Neural cell (in vitro differentiated cells): ENCODE results near the gene HPS1. TPM values are rescaled to one million over a fixed set of nuclear protein-coding genes. Genes with fewer than 3 reads are reported as not detected.

Source experiments
- H2AFZ ChIP-seq: fragments of 200-600, 300-800 bp; sonication (generic), shearing (Covaris generic); 2 replicates; pipeline ENCODE4 v1.6.0; 2014; ENCODE audit warnings: low read depth, mild to moderate bottlenecking, antibody characterized with exemption, low read length, moderate library complexity
- H3F3A ChIP-seq: fragments of 200-600 bp; shearing (Covaris generic); 2 replicates; pipeline ENCODE4 v1.6.1; 2016; ENCODE audit warnings: mild to moderate bottlenecking, moderate library complexity, mixed read lengths, antibody characterized with exemption, low read length; ENCODE audit not compliant: insufficient read depth, poor library complexity, severe bottlenecking
- H3K27ac ChIP-seq: fragments of 200-600, 300-800 bp; sonication (generic), shearing (Covaris generic); 2 replicates; pipeline ENCODE4 v1.5.1; 2014; ENCODE audit warnings: mild to moderate bottlenecking, low read length, moderate library complexity
- H3K27me3 ChIP-seq: fragments of 300-800, 200-600 bp; sonication (generic), shearing (Covaris generic); 2 replicates; pipeline ENCODE4 v1.6.0; 2014; ENCODE audit warnings: mild to moderate bottlenecking, low read depth, low read length, moderate library complexity; ENCODE audit not compliant: insufficient read depth
- H3K36me3 ChIP-seq: fragments of 300-800, 200-600 bp; sonication (generic), shearing (Covaris generic); 2 replicates; pipeline ENCODE4 v1.5.1; 2014; ENCODE audit warnings: mild to moderate bottlenecking, antibody characterized with exemption, low read length, moderate library complexity; ENCODE audit not compliant: insufficient read depth
- H3K4me2 ChIP-seq: fragments of 300-800, 200-600 bp; sonication (generic), shearing (Covaris generic); 2 replicates; pipeline ENCODE4 v1.6.0; 2014; ENCODE audit warnings: mild to moderate bottlenecking, low read length
- H3K4me3 ChIP-seq: fragments of 300-800, 200-600 bp; sonication (generic), shearing (Covaris generic); 2 replicates; pipeline ENCODE4 v1.5.1; 2014; ENCODE audit warnings: mild to moderate bottlenecking, low read length, moderate library complexity
- H3K79me2 ChIP-seq: fragments of 200-600 bp; shearing (Covaris generic); replicated peaks from 2 replicates; pipeline ENCODE4 v1.6.0; 2014; ENCODE audit warnings: mild to moderate bottlenecking, low read length, moderate library complexity; ENCODE audit not compliant: insufficient read depth
- H3K9ac ChIP-seq: fragments of 300-800, 200-600 bp; sonication (generic), shearing (Covaris generic); 2 replicates; pipeline ENCODE4 v1.6.1; 2016; ENCODE audit warnings: mild to moderate bottlenecking, low read length, mixed read lengths
- H3K9me2 ChIP-seq: fragments of 200-600 bp; shearing (Covaris generic); 2 replicates; pipeline ENCODE4 v1.6.1; 2016; ENCODE audit warnings: mild to moderate bottlenecking, low read length, mixed read lengths; ENCODE audit not compliant: insufficient read depth
- H3K9me3 ChIP-seq: fragments of 200-600, 300-800 bp; sonication (generic), shearing (Covaris generic); 2 replicates; pipeline ENCODE4 v1.6.1; 2016; ENCODE audit warnings: mild to moderate bottlenecking, mixed run types, low read length, moderate library complexity, mixed read lengths
- H4K20me1 ChIP-seq: fragments of 200-600 bp; shearing (Covaris generic); 2 replicates; pipeline ENCODE4 v1.6.1; 2016; ENCODE audit warnings: mild to moderate bottlenecking, mixed run types; ENCODE audit not compliant: insufficient read depth
- EP300 ChIP-seq: fragments of 450-650 bp; conservative IDR thresholded peaks from 2 replicates; pipeline ENCODE4 v1.6.1; 2014; ENCODE audit warnings: antibody characterized with exemption, mild to moderate bottlenecking, moderate library complexity; ENCODE audit not compliant: poor library complexity, severe bottlenecking
- EZH2 ChIP-seq: fragments of 200-600, 300-800 bp; shearing (Covaris generic), sonication (generic); IDR thresholded peaks from 2 replicates; pipeline ENCODE4 v1.6.1; 2014; ENCODE audit warnings: antibody characterized with exemption, low read length, borderline replicate concordance, mild to moderate bottlenecking; ENCODE audit not compliant: insufficient read depth, poor library complexity, severe bottlenecking
- MXI1 ChIP-seq: fragments of 450-650 bp; conservative IDR thresholded peaks from 2 replicates; pipeline ENCODE4 v1.6.1; 2014; ENCODE audit warnings: antibody characterized with exemption, mild to moderate bottlenecking; ENCODE audit not compliant: poor library complexity, severe bottlenecking
- POLR2AphosphoS5 ChIP-seq: IDR thresholded peaks from 2 replicates; pipeline ENCODE4 v1.6.1; 2012
- RAD21 ChIP-seq: fragments of 450-650 bp; conservative IDR thresholded peaks from 2 replicates; pipeline ENCODE4 v1.6.1; 2014; ENCODE audit warnings: antibody characterized with exemption, mild to moderate bottlenecking, moderate library complexity
- SMC3 ChIP-seq: fragments of 450-650 bp; conservative IDR thresholded peaks from 2 replicates; pipeline ENCODE4 v1.6.1; 2014; ENCODE audit warnings: antibody characterized with exemption, mild to moderate bottlenecking, moderate library complexity; ENCODE audit not compliant: poor library complexity
- TAF1 ChIP-seq: IDR thresholded peaks from 2 replicates; pipeline ENCODE4 v1.6.1; 2012; ENCODE audit warnings: low read depth
- polyA plus RNA-seq: library from polyadenylated mRNA; depleted of rRNA; stranded (reverse); fragments of >200 nt; gene quantifications from 2 replicates; pipeline ENCODE4 v1.2.3, GENCODE V29; 2014
- TF ChIP-seq, protein P1 (sequence below): fragments of 450-650 bp; IDR thresholded peaks from 2 replicates; pipeline ENCODE4 v1.5.1; 2014; ENCODE audit warnings: antibody characterized with exemption, mild to moderate bottlenecking, moderate library complexity; ENCODE audit not compliant: poor library complexity, severe bottlenecking
- TF ChIP-seq, protein P2 (sequence below): IDR thresholded peaks from 2 replicates; pipeline ENCODE4 v1.6.1; 2012; ENCODE audit warnings: borderline replicate concordance

Gene HPS1
- polyA plus RNA-seq, 1 donor from 2014 or later: 1.4 TPM

DNA sequence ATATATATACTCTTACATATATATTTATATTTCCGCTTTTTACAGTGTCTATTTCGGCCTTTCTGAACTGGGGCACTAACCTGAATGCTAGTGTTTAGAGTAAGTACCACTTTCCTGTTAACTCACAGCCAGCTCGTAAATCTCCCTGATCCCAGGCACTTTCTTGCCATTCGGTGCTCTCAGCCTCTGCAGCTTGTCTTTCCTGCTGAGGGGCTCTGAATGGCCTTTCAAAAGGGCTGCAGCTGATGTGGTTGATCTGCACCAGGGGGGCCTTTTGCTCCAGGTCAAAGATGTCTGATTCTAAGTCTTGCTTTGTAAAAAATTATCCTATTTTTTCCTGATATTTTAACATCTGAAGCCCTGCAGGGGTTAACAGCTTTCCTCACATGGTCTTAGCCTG is 25.5 kb upstream of the HPS1 start:
- H3K36me3 ChIP-seq: no peaks in the 10 kb centered on the region
- no peak overlapping the region for H2AFZ ChIP-seq
- no peaks in the 10 kb centered on the region for H3K9me3 ChIP-seq
- TF ChIP-seq SMC3 (peak; percentile 46), TAF1 (no peak), EZH2 (no peak), MXI1 (no peak), RAD21 (no peak)
- TF ChIP-seq, protein P1, sequence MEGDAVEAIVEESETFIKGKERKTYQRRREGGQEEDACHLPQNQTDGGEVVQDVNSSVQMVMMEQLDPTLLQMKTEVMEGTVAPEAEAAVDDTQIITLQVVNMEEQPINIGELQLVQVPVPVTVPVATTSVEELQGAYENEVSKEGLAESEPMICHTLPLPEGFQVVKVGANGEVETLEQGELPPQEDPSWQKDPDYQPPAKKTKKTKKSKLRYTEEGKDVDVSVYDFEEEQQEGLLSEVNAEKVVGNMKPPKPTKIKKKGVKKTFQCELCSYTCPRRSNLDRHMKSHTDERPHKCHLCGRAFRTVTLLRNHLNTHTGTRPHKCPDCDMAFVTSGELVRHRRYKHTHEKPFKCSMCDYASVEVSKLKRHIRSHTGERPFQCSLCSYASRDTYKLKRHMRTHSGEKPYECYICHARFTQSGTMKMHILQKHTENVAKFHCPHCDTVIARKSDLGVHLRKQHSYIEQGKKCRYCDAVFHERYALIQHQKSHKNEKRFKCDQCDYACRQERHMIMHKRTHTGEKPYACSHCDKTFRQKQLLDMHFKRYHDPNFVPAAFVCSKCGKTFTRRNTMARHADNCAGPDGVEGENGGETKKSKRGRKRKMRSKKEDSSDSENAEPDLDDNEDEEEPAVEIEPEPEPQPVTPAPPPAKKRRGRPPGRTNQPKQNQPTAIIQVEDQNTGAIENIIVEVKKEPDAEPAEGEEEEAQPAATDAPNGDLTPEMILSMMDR: no peak
- no peak overlapping the region for H3K9ac ChIP-seq
- H4K20me1 ChIP-seq: no peaks in the 10 kb centered on the region
- no peak overlapping the region for H3K4me2 ChIP-seq
- no peak overlapping the region for H3K4me3 ChIP-seq
- H3K27ac ChIP-seq: no peak overlapping the region
- H3F3A ChIP-seq: no peaks in the 10 kb centered on the region
- H3K79me2 ChIP-seq: no peaks in the 10 kb centered on the region
- H3K9me2 ChIP-seq: no peaks in the 10 kb centered on the region
- no peaks in the 10 kb centered on the region for H3K27me3 ChIP-seq

DNA sequence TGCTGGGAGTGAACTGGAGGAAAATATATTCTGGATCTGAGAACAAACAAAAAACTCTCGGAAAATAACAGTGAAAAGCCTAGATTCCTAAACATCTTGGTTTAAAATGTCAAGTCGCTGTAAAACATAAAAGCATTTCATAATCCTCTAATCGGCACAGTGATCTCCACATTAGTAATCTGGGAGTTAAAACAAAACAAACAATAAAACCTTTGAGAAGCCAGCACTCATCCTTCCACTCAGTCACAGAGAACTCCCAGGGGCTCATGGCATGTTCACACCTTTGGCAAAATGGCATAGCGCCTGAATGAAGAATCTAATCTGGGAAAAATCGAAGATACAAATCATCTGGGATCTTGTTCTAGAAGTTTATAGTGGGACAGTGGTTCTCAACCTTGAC is 24.1 kb upstream of the HPS1 start:
- no peaks in the 10 kb centered on the region for H4K20me1 ChIP-seq
- H3K9me2 ChIP-seq: no peaks in the 10 kb centered on the region
- no peak overlapping the region for H3K9ac ChIP-seq
- H3K27me3 ChIP-seq: no peaks in the 10 kb centered on the region
- H3F3A ChIP-seq: no peaks in the 10 kb centered on the region
- H3K9me3 ChIP-seq: no peaks in the 10 kb centered on the region
- no peak overlapping the region for H3K27ac ChIP-seq
- H2AFZ ChIP-seq: no peak overlapping the region
- no peak overlapping the region for H3K4me3 ChIP-seq
- TF ChIP-seq EP300 (no peak), SMC3 (no peak), EZH2 (no peak), MXI1 (no peak), RAD21 (no peak), TAF1 (no peak), POLR2AphosphoS5 (no peak)
- TF ChIP-seq, protein P2, sequence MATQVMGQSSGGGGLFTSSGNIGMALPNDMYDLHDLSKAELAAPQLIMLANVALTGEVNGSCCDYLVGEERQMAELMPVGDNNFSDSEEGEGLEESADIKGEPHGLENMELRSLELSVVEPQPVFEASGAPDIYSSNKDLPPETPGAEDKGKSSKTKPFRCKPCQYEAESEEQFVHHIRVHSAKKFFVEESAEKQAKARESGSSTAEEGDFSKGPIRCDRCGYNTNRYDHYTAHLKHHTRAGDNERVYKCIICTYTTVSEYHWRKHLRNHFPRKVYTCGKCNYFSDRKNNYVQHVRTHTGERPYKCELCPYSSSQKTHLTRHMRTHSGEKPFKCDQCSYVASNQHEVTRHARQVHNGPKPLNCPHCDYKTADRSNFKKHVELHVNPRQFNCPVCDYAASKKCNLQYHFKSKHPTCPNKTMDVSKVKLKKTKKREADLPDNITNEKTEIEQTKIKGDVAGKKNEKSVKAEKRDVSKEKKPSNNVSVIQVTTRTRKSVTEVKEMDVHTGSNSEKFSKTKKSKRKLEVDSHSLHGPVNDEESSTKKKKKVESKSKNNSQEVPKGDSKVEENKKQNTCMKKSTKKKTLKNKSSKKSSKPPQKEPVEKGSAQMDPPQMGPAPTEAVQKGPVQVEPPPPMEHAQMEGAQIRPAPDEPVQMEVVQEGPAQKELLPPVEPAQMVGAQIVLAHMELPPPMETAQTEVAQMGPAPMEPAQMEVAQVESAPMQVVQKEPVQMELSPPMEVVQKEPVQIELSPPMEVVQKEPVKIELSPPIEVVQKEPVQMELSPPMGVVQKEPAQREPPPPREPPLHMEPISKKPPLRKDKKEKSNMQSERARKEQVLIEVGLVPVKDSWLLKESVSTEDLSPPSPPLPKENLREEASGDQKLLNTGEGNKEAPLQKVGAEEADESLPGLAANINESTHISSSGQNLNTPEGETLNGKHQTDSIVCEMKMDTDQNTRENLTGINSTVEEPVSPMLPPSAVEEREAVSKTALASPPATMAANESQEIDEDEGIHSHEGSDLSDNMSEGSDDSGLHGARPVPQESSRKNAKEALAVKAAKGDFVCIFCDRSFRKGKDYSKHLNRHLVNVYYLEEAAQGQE: no peak
- TF ChIP-seq, protein P1: no peak
- H3K36me3 ChIP-seq: no peaks in the 10 kb centered on the region
- no peak overlapping the region for H3K4me2 ChIP-seq
- H3K79me2 ChIP-seq: no peaks in the 10 kb centered on the region
